ENCODE measurements around the gene XBP1.

DNA sequence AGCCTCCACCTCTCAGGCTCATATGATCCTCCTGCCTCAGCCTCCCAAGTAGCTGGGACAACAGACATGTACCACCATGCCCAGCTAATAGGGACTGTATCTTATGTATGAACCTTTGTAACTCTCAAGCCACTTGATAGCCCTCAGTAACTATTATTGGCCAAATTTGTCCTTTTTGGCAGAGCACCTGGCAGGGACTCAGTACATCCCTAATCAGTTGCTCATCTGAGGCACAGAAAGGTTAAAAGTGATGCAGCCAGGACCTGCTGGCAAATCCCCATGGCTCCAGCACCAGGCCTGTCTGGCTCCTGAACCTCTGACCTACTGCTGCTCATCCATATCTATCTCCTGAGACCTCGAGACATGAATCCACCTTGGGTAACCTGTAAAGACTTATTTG is 21.1 kb upstream of the XBP1 start:
- no peak for TF ChIP-seq CTCF (conservative IDR thresholded peaks at IDR 0.05; ENCODE audit: low read length)
- no peak for TF ChIP-seq EZH2phosphoT487 (IDR thresholded peaks at IDR 0.05; ENCODE audit: borderline replicate concordance, low read depth, low read length)
